ENCODE results near the gene MGST2.

Gene MGST2

GRCh38 chr4:139676365-139676764, 10.7 kb downstream of the MGST2 start:
- no peaks in the 10 kb centered on the region for H3K36me3 ChIP-seq (ENCODE audit: low read length)
- H3F3A ChIP-seq (ENCODE audit: insufficient read depth), result no peaks in the 10 kb centered on the region
- TF ChIP-seq CTCF (IDR thresholded peaks at IDR 0.05; ENCODE audit: insufficient read depth, low read length, poor library complexity, severe bottlenecking), result no peak
- TF ChIP-seq EZH2phosphoT487 (conservative IDR thresholded peaks at IDR 0.05; ENCODE audit: low read length), result no peak
- H3K9me3 ChIP-seq (ENCODE audit: insufficient read depth, low read length), result no peaks in the 10 kb centered on the region
- no peaks in the 10 kb centered on the region for H3K27me3 ChIP-seq (ENCODE audit: low read length)
- no peaks in the 10 kb centered on the region for H4K20me1 ChIP-seq (ENCODE audit: low read depth, low read length)
- no peak overlapping the region for H3K9ac ChIP-seq (ENCODE audit: low read length)
- no peak overlapping the region for H3K4me2 ChIP-seq (ENCODE audit: low read depth, low read length, poor library complexity, severe bottlenecking)
- no peak overlapping the region for H2AFZ ChIP-seq (ENCODE audit: low read depth, low read length, severe bottlenecking)
- no peak overlapping the region for H3K4me3 ChIP-seq (ENCODE audit: insufficient read depth, low read length, poor library complexity, severe bottlenecking)
- no peak overlapping the region for H3K27ac ChIP-seq (ENCODE audit: low read depth, low read length)
- H3K79me2 ChIP-seq (ENCODE audit: insufficient read depth, low read length), result no peaks in the 10 kb centered on the region
- H3K9me2 ChIP-seq (replicated peaks; ENCODE audit: insufficient read depth, low read length), result no peaks in the 10 kb centered on the region

GRCh38 chr4:139676913-139677585, 11.4 kb downstream of the MGST2 start:
- Histone ChIP-seq H3K9me2 (replicated peaks; ENCODE audit: insufficient read depth, low read length) (no peaks in the 10 kb centered on the region), H3K36me3 (ENCODE audit: low read length) (no peaks in the 10 kb centered on the region), H3K27me3 (ENCODE audit: low read length) (no peaks in the 10 kb centered on the region), H3K27ac (ENCODE audit: low read depth, low read length) (no peak overlapping the region), H2AFZ (ENCODE audit: low read depth, low read length, severe bottlenecking) (no peak overlapping the region), H3K4me3 (ENCODE audit: insufficient read depth, low read length, poor library complexity, severe bottlenecking) (no peak overlapping the region), H3K4me2 (ENCODE audit: low read depth, low read length, poor library complexity, severe bottlenecking) (no peak overlapping the region), H3K9ac (ENCODE audit: low read length) (no peak overlapping the region), H4K20me1 (ENCODE audit: low read depth, low read length) (no peaks in the 10 kb centered on the region), H3K79me2 (ENCODE audit: insufficient read depth, low read length) (no peaks in the 10 kb centered on the region), H3F3A (ENCODE audit: insufficient read depth) (no peaks in the 10 kb centered on the region), H3K9me3 (ENCODE audit: insufficient read depth, low read length) (no peaks in the 10 kb centered on the region)
- TF ChIP-seq EZH2phosphoT487 (conservative IDR thresholded peaks at IDR 0.05; ENCODE audit: low read length) (no peak), CTCF (IDR thresholded peaks at IDR 0.05; ENCODE audit: insufficient read depth, low read length, poor library complexity, severe bottlenecking) (no peak)

- H3K36me3 ChIP-seq (ENCODE audit: low read length), result no peaks in the 10 kb centered on the region
- no peak overlapping the region for H3K4me2 ChIP-seq (ENCODE audit: low read depth, low read length, poor library complexity, severe bottlenecking)
- H3K9ac ChIP-seq (ENCODE audit: low read length), result no peak overlapping the region
- H3K4me3 ChIP-seq (ENCODE audit: insufficient read depth, low read length, poor library complexity, severe bottlenecking), result no peak overlapping the region
- no peaks in the 10 kb centered on the region for H3K27me3 ChIP-seq (ENCODE audit: low read length)
- H3K9me2 ChIP-seq (replicated peaks; ENCODE audit: insufficient read depth, low read length), result no peaks in the 10 kb centered on the region
- no peaks in the 10 kb centered on the region for H3F3A ChIP-seq (ENCODE audit: insufficient read depth)
- no peak for TF ChIP-seq CTCF (IDR thresholded peaks at IDR 0.05; ENCODE audit: insufficient read depth, low read length, poor library complexity, severe bottlenecking)
- no peak for TF ChIP-seq EZH2phosphoT487 (conservative IDR thresholded peaks at IDR 0.05; ENCODE audit: low read length)
- H3K79me2 ChIP-seq (ENCODE audit: insufficient read depth, low read length), result no peaks in the 10 kb centered on the region
- no peaks in the 10 kb centered on the region for H3K9me3 ChIP-seq (ENCODE audit: insufficient read depth, low read length)
- H3K27ac ChIP-seq (ENCODE audit: low read depth, low read length), result no peak overlapping the region
- H4K20me1 ChIP-seq (ENCODE audit: low read depth, low read length), result no peaks in the 10 kb centered on the region
- no peak overlapping the region for H2AFZ ChIP-seq (ENCODE audit: low read depth, low read length, severe bottlenecking)
These were observed 16.7 kb downstream of the MGST2 start for GRCh38 chr4:139682309-139682708.

Measured in SU-DHL-6 (cell line).